ENCODE results near the gene UBAP2L. TPM values are rescaled to one million over a fixed set of nuclear protein-coding genes. Genes with fewer than 3 reads are reported as not detected.

Gene UBAP2L
- polyA plus RNA-seq, 1 donor (not counting 4 experiments of a cell fraction or from before 2014, with no cell fraction given): 198 TPM

GRCh38 chr1:154171880-154172279 is 48.9 kb upstream of the UBAP2L start:
- H3K4me1 ChIP-seq (ENCODE audit: control insufficient read depth, extremely low read depth, insufficient read depth, low read length): peaks cover 1% of the 10 kb centered on the region
- peaks cover 45 to 61% of the 10 kb centered on the region in 2 experiments for H3K36me3 ChIP-seq (ENCODE audit: control insufficient read depth in 2 of 2, extremely low read depth in 1 of 2, insufficient read depth in 2 of 2, low read length in 2 of 2)
- DNase-seq (ENCODE audit: low read depth, low spot score) (no peak), FAIRE-seq (no peak)
- H3K27ac ChIP-seq (ENCODE audit: control insufficient read depth, insufficient read depth, low read length): no peak overlapping the region
- no peak overlapping the region for H3K9ac ChIP-seq (ENCODE audit: control insufficient read depth, extremely low read depth, insufficient read depth, low read length)
- H3K27me3 ChIP-seq (ENCODE audit: control insufficient read depth, extremely low read depth, insufficient read depth, low read length): no peaks in the 10 kb centered on the region
- dilution Hi-C loops (cut with MboI; ENCODE audit: extremely low pct_ligation_motif_present, low sequenced_read_pairs): no loop called here
- H3K4me3 ChIP-seq (ENCODE audit: control insufficient read depth in 2 of 3, extremely low read depth in 1 of 3, insufficient read depth in 2 of 3, low read depth in 1 of 3, low read length in 3 of 3): no peak overlapping the region
- H3K79me2 ChIP-seq (ENCODE audit: control insufficient read depth, insufficient read depth, low read length): peaks cover 73% of the 10 kb centered on the region
- H3K9me1 ChIP-seq (ENCODE audit: control insufficient read depth, extremely low read depth, insufficient read depth, low read length): no peaks in the 10 kb centered on the region
- peaks cover 26% of the 10 kb centered on the region for H4K20me1 ChIP-seq (ENCODE audit: control insufficient read depth, extremely low read depth, insufficient read depth, low read length)
- no peak overlapping the region for H3K4me2 ChIP-seq (ENCODE audit: control insufficient read depth, extremely low read depth, insufficient read depth, low read depth, low read length)
- TF ChIP-seq EZH2 (IDR thresholded peaks at IDR 0.05; ENCODE audit: low read length): no peak
- TF ChIP-seq CTCF (optimal IDR thresholded peaks at IDR 0.05 in 1 of 3, IDR thresholded peaks at IDR 0.05 in 1 of 3, conservative IDR thresholded peaks at IDR 0.05 in 1 of 3; ENCODE audit: extremely low read depth in 1 of 3, insufficient read depth in 2 of 3, low read length in 3 of 3): no peak
- no peak overlapping the region for H2AFZ ChIP-seq (ENCODE audit: control insufficient read depth, low read length)
- H3K9me3 ChIP-seq (ENCODE audit: control insufficient read depth, low read depth, low read length): no peaks in the 10 kb centered on the region

- Histone ChIP-seq H3K79me2 (ENCODE audit: control insufficient read depth, insufficient read depth, low read length) (peaks cover 89% of the 10 kb centered on the region), H4K20me1 (ENCODE audit: control insufficient read depth, extremely low read depth, insufficient read depth, low read length) (peaks cover 54% of the 10 kb centered on the region), H3K9me3 (ENCODE audit: control insufficient read depth, low read depth, low read length) (no peaks in the 10 kb centered on the region), H3K27me3 (ENCODE audit: control insufficient read depth, extremely low read depth, insufficient read depth, low read length) (no peaks in the 10 kb centered on the region), H3K36me3 (ENCODE audit: control insufficient read depth in 2 of 2, extremely low read depth in 1 of 2, insufficient read depth in 2 of 2, low read length in 2 of 2) (peaks cover 38 to 50% of the 10 kb centered on the region in 2 experiments), H3K4me3 (ENCODE audit: control insufficient read depth in 2 of 3, extremely low read depth in 1 of 3, insufficient read depth in 2 of 3, low read depth in 1 of 3, low read length in 3 of 3) (no peak overlapping the region), H3K4me2 (ENCODE audit: control insufficient read depth, extremely low read depth, insufficient read depth, low read depth, low read length) (no peak overlapping the region), H3K9ac (ENCODE audit: control insufficient read depth, extremely low read depth, insufficient read depth, low read length) (no peak overlapping the region), H3K9me1 (ENCODE audit: control insufficient read depth, extremely low read depth, insufficient read depth, low read length) (peaks cover 3% of the 10 kb centered on the region), H2AFZ (ENCODE audit: control insufficient read depth, low read length) (no peak overlapping the region), H3K27ac (ENCODE audit: control insufficient read depth, insufficient read depth, low read length) (no peak overlapping the region), H3K4me1 (ENCODE audit: control insufficient read depth, extremely low read depth, insufficient read depth, low read length) (peaks cover 26% of the 10 kb centered on the region)
- TF ChIP-seq EZH2 (IDR thresholded peaks at IDR 0.05; ENCODE audit: low read length): no peak
- no peak for TF ChIP-seq CTCF (optimal IDR thresholded peaks at IDR 0.05 in 1 of 3, IDR thresholded peaks at IDR 0.05 in 1 of 3, conservative IDR thresholded peaks at IDR 0.05 in 1 of 3; ENCODE audit: extremely low read depth in 1 of 3, insufficient read depth in 2 of 3, low read length in 3 of 3)
- no peak for DNase-seq (ENCODE audit: low read depth, low spot score)
- dilution Hi-C loops (cut with MboI; ENCODE audit: extremely low pct_ligation_motif_present, low sequenced_read_pairs): no loop called here
- no peak for FAIRE-seq
These were observed 46.1 kb upstream of the UBAP2L start for GRCh38 chr1:154174654-154175053.

Data from keratinocyte (primary cell).